DND-41 (cell line): ENCODE data around the gene MAZ.
"Not testable (repeated sequence)": the region's sequence is repeated elsewhere in the genome, so short reads cannot be mapped to it uniquely, and the experiment has no call there.

ENCODE experiments used
- CTCF ChIP-seq: IDR thresholded peaks from 2 replicates; pipeline ENCODE4 v1.5.1; 2012; ENCODE audit warnings: borderline replicate concordance, low read length, moderate library complexity, mild to moderate bottlenecking; ENCODE audit not compliant: poor library complexity, severe bottlenecking; ENCODE audit errors: extremely low read depth
- EZH2 ChIP-seq: IDR thresholded peaks from 3 replicates; pipeline ENCODE4 v1.6.1; 2012; ENCODE audit warnings: borderline replicate concordance, low read depth, mild to moderate bottlenecking, moderate library complexity, low read length, inconsistent platforms; ENCODE audit not compliant: severe bottlenecking

- TF ChIP-seq CTCF, EZH2: not testable (repeated sequence)
Measured at GRCh38 chr16:29793153-29793552, 13.2 kb upstream of the MAZ start.
